Muscle layer of duodenum (tissue), 2 donors: ENCODE measurements around the gene MCAT.

Experiments
- H3K27ac ChIP-seq: one replicate; pipeline ENCODE4 v1.7.0; 2013; ENCODE audit warnings: mild to moderate bottlenecking, low read length
- H3K27me3 ChIP-seq: one replicate; pipeline ENCODE4 v1.7.0; 2013; ENCODE audit warnings: low read depth, mild to moderate bottlenecking, control low read depth, low read length
- H3K36me3 ChIP-seq, 2 donors: one replicate each; pipeline ENCODE4 v1.7.0; 2013; ENCODE audit warnings: low read length in 2 of 2, control low read depth in 1 of 2, mild to moderate bottlenecking in 1 of 2; ENCODE audit not compliant: insufficient read depth in 2 of 2, control insufficient read depth in 1 of 2
- H3K4me1 ChIP-seq, 2 donors: one replicate each; pipeline ENCODE4 v1.7.0; 2013; ENCODE audit warnings: low read length in 2 of 2, mild to moderate bottlenecking in 2 of 2, control low read depth in 1 of 2, moderate library complexity in 1 of 2; ENCODE audit not compliant: insufficient read depth in 2 of 2, control insufficient read depth in 1 of 2
- H3K4me3 ChIP-seq, 2 donors: one replicate each; pipeline ENCODE4 v1.7.0; 2013; ENCODE audit warnings: low read length in 2 of 2, low read depth in 1 of 2, mild to moderate bottlenecking in 1 of 2
- H3K9me3 ChIP-seq, 2 donors: one replicate each; pipeline ENCODE4 v1.7.0; 2013; ENCODE audit warnings: low read length in 2 of 2, control low read depth in 1 of 2, mild to moderate bottlenecking in 1 of 2; ENCODE audit not compliant: control insufficient read depth in 1 of 2
- donor health status: healthy.

The MCAT gene

GRCh38 chr22:43160497-43161126 lies 17.4 kb upstream of the MCAT start:
- Histone ChIP-seq H3K27ac (no peak overlapping the region), H3K4me1 (peaks cover 0 to 10% of the 10 kb centered on the region in 2 donors), H3K36me3 (peaks cover 0 to 16% of the 10 kb centered on the region in 2 donors), H3K9me3 (no peaks in the 10 kb centered on the region), H3K4me3 (no peak overlapping the region), H3K27me3 (no peaks in the 10 kb centered on the region)

- H3K27ac ChIP-seq = no peak overlapping the region
- H3K27me3 ChIP-seq = no peaks in the 10 kb centered on the region
These were observed 16.4 kb upstream of the MCAT start for GRCh38 chr22:43159484-43160178.

GRCh38 chr22:43158778-43159483 lies 15.7 kb upstream of the MCAT start:
- H3K4me3 ChIP-seq = no peak overlapping the region
- H3K36me3 ChIP-seq = peaks cover 0 to 16% of the 10 kb centered on the region in 2 donors
- no peaks in the 10 kb centered on the region for H3K27me3 ChIP-seq
- no peaks in the 10 kb centered on the region for H3K9me3 ChIP-seq
- H3K4me1 ChIP-seq = peaks cover 0 to 12% of the 10 kb centered on the region in 2 donors
- no peak overlapping the region for H3K27ac ChIP-seq

More at GRCh38 chr22:43159484-43160178, 16.4 kb upstream of the MCAT start:
- Histone ChIP-seq H3K36me3 (peaks cover 0 to 16% of the 10 kb centered on the region in 2 donors), H3K9me3 (no peaks in the 10 kb centered on the region), H3K4me1 (peaks cover 0 to 12% of the 10 kb centered on the region in 2 donors), H3K4me3 (no peak overlapping the region)

- H3K9me3 ChIP-seq = no peaks in the 10 kb centered on the region
- H3K36me3 ChIP-seq = peaks cover 0 to 16% of the 10 kb centered on the region in 2 donors
- peaks cover 0 to 9% of the 10 kb centered on the region in 2 donors for H3K4me1 ChIP-seq
- no peaks in the 10 kb centered on the region for H3K27me3 ChIP-seq
- no peak overlapping the region for H3K27ac ChIP-seq
- no peak overlapping the region for H3K4me3 ChIP-seq
These were observed 14.8 kb upstream of the MCAT start for GRCh38 chr22:43157874-43158546.

GRCh38 chr22:43156413-43156812 lies 13.2 kb upstream of the MCAT start:
- no peaks in the 10 kb centered on the region for H3K9me3 ChIP-seq
- H3K4me1 ChIP-seq = peaks cover 0 to 16% of the 10 kb centered on the region in 2 donors
- peaks cover 0 to 7% of the 10 kb centered on the region in 2 donors for H3K36me3 ChIP-seq
- H3K4me3 ChIP-seq = no peak overlapping the region
- no peaks in the 10 kb centered on the region for H3K27me3 ChIP-seq
- no peak overlapping the region for H3K27ac ChIP-seq

GRCh38 chr22:43155789-43156188 lies 12.6 kb upstream of the MCAT start:
- H3K4me3 ChIP-seq = no peak overlapping the region
- H3K9me3 ChIP-seq = no peaks in the 10 kb centered on the region
- H3K27me3 ChIP-seq = no peaks in the 10 kb centered on the region
- peaks cover 0 to 2% of the 10 kb centered on the region in 2 donors for H3K36me3 ChIP-seq
- peaks cover 0 to 16% of the 10 kb centered on the region in 2 donors for H3K4me1 ChIP-seq
- H3K27ac ChIP-seq = no peak overlapping the region

- Histone ChIP-seq H3K36me3 (no peaks in the 10 kb centered on the region), H3K4me1 (peaks cover 0 to 19% of the 10 kb centered on the region in 2 donors), H3K27ac (no peak overlapping the region), H3K4me3 (no peak overlapping the region), H3K27me3 (no peaks in the 10 kb centered on the region), H3K9me3 (no peaks in the 10 kb centered on the region)
These were observed 11.8 kb upstream of the MCAT start for GRCh38 chr22:43154887-43155536.

- peaks cover 0 to 19% of the 10 kb centered on the region in 2 donors for H3K4me1 ChIP-seq
- H3K36me3 ChIP-seq = no peaks in the 10 kb centered on the region
- H3K27ac ChIP-seq = no peak overlapping the region
- H3K4me3 ChIP-seq = no peak overlapping the region
- H3K27me3 ChIP-seq = no peaks in the 10 kb centered on the region
- no peaks in the 10 kb centered on the region for H3K9me3 ChIP-seq
These were observed 10.7 kb upstream of the MCAT start for GRCh38 chr22:43153899-43154298.

GRCh38 chr22:43152357-43153071 lies 9.3 kb upstream of the MCAT start:
- Histone ChIP-seq H3K27ac (peak overlapping the region; percentile 72), H3K4me1 (peaks cover 0 to 19% of the 10 kb centered on the region in 2 donors), H3K36me3 (no peaks in the 10 kb centered on the region), H3K27me3 (no peaks in the 10 kb centered on the region), H3K9me3 (no peaks in the 10 kb centered on the region), H3K4me3 (peak overlapping the region; percentile 74 to 86)

GRCh38 chr22:43152003-43152356 lies 8.8 kb upstream of the MCAT start:
- peaks cover 0 to 19% of the 10 kb centered on the region in 2 donors for H3K4me1 ChIP-seq

More at GRCh38 chr22:43152003-43152356, 8.8 kb upstream of the MCAT start:
- Histone ChIP-seq H3K4me3 (peak overlapping the region; percentile 74 to 86), H3K27ac (peak overlapping the region; percentile 72), H3K27me3 (no peaks in the 10 kb centered on the region), H3K36me3 (no peaks in the 10 kb centered on the region), H3K9me3 (no peaks in the 10 kb centered on the region)
